PFSK-1 (cell line): ENCODE measurements around the gene FAT1.

ENCODE experiments used
- POLR2AphosphoS5 ChIP-seq: IDR thresholded peaks from 2 replicates; pipeline ENCODE4 v1.6.1; 2012; ENCODE audit warnings: low read depth, mild to moderate bottlenecking, control low read depth, low read length, moderate library complexity
- SIN3A ChIP-seq: IDR thresholded peaks from 2 replicates; pipeline ENCODE4 v1.6.1; 2012; ENCODE audit warnings: mild to moderate bottlenecking, low read length, moderate library complexity, borderline replicate concordance; ENCODE audit not compliant: insufficient read depth
- TAF1 ChIP-seq: IDR thresholded peaks from 2 replicates; pipeline ENCODE4 v1.6.1; 2012; ENCODE audit warnings: low read length, control low read depth, borderline replicate concordance; ENCODE audit not compliant: insufficient read depth
- TF ChIP-seq, protein P1 (sequence below), 2 experiments: IDR thresholded peaks; 2 replicates each; pipeline versions ENCODE4 v1.6.1 to v1.8.0; 2011 to 2012; ENCODE audit warnings: low read depth in 2 of 2, low read length in 2 of 2, control low read depth in 1 of 2, inconsistent platforms in 1 of 2, mild to moderate bottlenecking in 1 of 2, moderate library complexity in 1 of 2; ENCODE audit not compliant: insufficient read depth in 1 of 2

DNA sequence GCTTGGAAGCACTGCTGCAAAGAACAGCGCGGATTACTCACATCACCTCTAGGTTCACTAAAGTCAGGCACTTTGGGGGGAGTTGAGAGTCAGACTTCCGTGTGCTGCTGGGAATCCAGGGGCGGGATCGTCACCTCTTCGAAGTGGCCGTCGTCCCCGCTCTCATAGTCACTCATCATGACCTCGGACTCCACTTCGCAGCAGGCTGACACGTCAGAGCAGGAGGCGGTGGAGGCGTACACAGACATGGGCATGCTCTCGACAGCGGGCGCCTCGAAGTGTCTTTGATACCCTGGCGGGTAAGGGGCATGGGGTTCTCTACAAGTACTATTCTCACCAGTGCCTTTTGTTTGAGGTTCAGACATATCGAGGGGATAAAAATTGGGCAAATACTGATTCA lies 135.2 kb downstream of the FAT1 start:
- no peak for TF ChIP-seq POLR2AphosphoS5
- TF ChIP-seq TAF1: no peak
- TF ChIP-seq SIN3A: no peak
- TF ChIP-seq, protein P1, sequence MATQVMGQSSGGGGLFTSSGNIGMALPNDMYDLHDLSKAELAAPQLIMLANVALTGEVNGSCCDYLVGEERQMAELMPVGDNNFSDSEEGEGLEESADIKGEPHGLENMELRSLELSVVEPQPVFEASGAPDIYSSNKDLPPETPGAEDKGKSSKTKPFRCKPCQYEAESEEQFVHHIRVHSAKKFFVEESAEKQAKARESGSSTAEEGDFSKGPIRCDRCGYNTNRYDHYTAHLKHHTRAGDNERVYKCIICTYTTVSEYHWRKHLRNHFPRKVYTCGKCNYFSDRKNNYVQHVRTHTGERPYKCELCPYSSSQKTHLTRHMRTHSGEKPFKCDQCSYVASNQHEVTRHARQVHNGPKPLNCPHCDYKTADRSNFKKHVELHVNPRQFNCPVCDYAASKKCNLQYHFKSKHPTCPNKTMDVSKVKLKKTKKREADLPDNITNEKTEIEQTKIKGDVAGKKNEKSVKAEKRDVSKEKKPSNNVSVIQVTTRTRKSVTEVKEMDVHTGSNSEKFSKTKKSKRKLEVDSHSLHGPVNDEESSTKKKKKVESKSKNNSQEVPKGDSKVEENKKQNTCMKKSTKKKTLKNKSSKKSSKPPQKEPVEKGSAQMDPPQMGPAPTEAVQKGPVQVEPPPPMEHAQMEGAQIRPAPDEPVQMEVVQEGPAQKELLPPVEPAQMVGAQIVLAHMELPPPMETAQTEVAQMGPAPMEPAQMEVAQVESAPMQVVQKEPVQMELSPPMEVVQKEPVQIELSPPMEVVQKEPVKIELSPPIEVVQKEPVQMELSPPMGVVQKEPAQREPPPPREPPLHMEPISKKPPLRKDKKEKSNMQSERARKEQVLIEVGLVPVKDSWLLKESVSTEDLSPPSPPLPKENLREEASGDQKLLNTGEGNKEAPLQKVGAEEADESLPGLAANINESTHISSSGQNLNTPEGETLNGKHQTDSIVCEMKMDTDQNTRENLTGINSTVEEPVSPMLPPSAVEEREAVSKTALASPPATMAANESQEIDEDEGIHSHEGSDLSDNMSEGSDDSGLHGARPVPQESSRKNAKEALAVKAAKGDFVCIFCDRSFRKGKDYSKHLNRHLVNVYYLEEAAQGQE (IDR thresholded peaks at IDR 0.05; ENCODE audit: insufficient read depth in 1 of 2, low read depth in 2 of 2, low read length in 2 of 2): no peak
